Liver (tissue), 5 donors: Measurements from ENCODE around the gene RTCB. TPM values are rescaled to one million over a fixed set of nuclear protein-coding genes. Genes with fewer than 3 reads are reported as not detected.

Experiments
- polyA plus RNA-seq, 2 donors: library from polyadenylated mRNA; stranded (reverse) in 1 of 2; unstranded in 1 of 2; fragments of 200-250 nt in 1 of 2; fragments of >200 nt in 1 of 2; fragmentation: Nextera tagmentation in 1 of 2; extraction: Ambion mirVana in 1 of 2; gene quantifications; one replicate each; pipeline versions ENCODE4 v1.2.1 to v1.2.3, GENCODE V29; 2013 to 2015
- small RNA-seq: library from RNA; depleted of rRNA; stranded (forward); fragments of <200 nt; gene quantifications from one replicate; pipeline ENCODE3, GENCODE V24; 2014
- total RNA-seq, 2 donors: library from RNA; depleted of rRNA; stranded (reverse); fragments of >200 nt; gene quantifications; one replicate each; pipeline ENCODE4 v1.2.3, GENCODE V29; 2014
- donor health status: healthy.
- donor health status: healthy.
- donor health status: healthy.

RTCB gene
- total and polyA plus RNA-seq, 4 donors, result 36.7 to 76.7 (median 46.3) TPM

Small RNAs within 50 kb of the gene (small RNA-seq; reads per million reads assigned to genes)
- gene AL021937.2, result not detected
- not detected for gene IGLVIVOR22-2
- gene RF02171, result not detected
- not detected for gene RF02172

Other genes with a start within 250 kb of the RTCB start
- under 1 TPM; under 0.01 to 0.98 TPM for gene RFPL2, start 207.2 kb downstream of the RTCB start, total RNA-seq
- gene RFPL2, start 207.2 kb downstream of the RTCB start, polyA plus RNA-seq, result under 1 TPM in 1 of 2 donors, not detected in 1; 0.07 TPM
- under 1 TPM; 0.28 to 0.75 TPM for gene SLC5A4, start 156.9 kb downstream of the RTCB start, total RNA-seq
- gene SLC5A4, start 156.9 kb downstream of the RTCB start, polyA plus RNA-seq, result under 1 TPM; 0.03 to 0.10 TPM
- not detected for gene RFPL3, start 54.4 kb downstream of the RTCB start, total RNA-seq
- gene RFPL3, start 54.4 kb downstream of the RTCB start, polyA plus RNA-seq, result not detected
- not detected for gene BPIFC, start 52.2 kb upstream of the RTCB start, total RNA-seq
- not detected for gene BPIFC, start 52.2 kb upstream of the RTCB start, polyA plus RNA-seq
- gene FBXO7, start 62.6 kb upstream of the RTCB start, total RNA-seq, result 100 to 1,000 TPM in 1 of 2 donors, 10 to 100 TPM in 1; 54.6 to 179 TPM
- 10 to 100 TPM; 37.9 to 47.0 TPM for gene FBXO7, start 62.6 kb upstream of the RTCB start, polyA plus RNA-seq